SJSA1 (cell line): ENCODE results near the gene PPM1L. TPM values are rescaled to one million over a fixed set of nuclear protein-coding genes. Genes with fewer than 3 reads are reported as not detected.

ENCODE experiments used
- total RNA-seq: library from RNA; depleted of rRNA; stranded (reverse); fragments of >200 nt; shearing (Covaris generic); gene quantifications from 2 replicates; pipeline ENCODE4 v1.2.3, GENCODE V29; 2014; rRNA removed

The PPM1L gene
- total RNA-seq, 1 experiment from 2014 or later: 0.24 TPM

Other genes with a start within 250 kb of the PPM1L start
- 18.3 and 24.3 TPM in 2 replicates for gene KPNA4, start 190.7 kb upstream of the PPM1L start, total RNA-seq
- gene ARL14, start 79.1 kb upstream of the PPM1L start, total RNA-seq: not detected in 2 replicates